ES-I3 (cell line): Measurements from ENCODE around the gene CDC73.
"Not testable (repeated sequence)": the region's sequence is repeated elsewhere in the genome, so short reads cannot be mapped to it uniquely, and the experiment has no call there.

Experiments used
- H3K36me3 ChIP-seq: 2 replicates; pipeline ENCODE4 v1.6.1; 2013; ENCODE audit warnings: mild to moderate bottlenecking, low read length, control low read depth, moderate library complexity; ENCODE audit not compliant: insufficient read depth
- H3K4me1 ChIP-seq: 2 replicates; pipeline ENCODE4 v1.6.1; 2013; ENCODE audit warnings: mild to moderate bottlenecking, control low read depth, low read length; ENCODE audit not compliant: insufficient read depth
- H3K9ac ChIP-seq: 2 replicates; pipeline ENCODE4 v1.6.1; 2013; ENCODE audit warnings: low read depth, mild to moderate bottlenecking, low read length, moderate library complexity
- H3K9me3 ChIP-seq: 2 replicates; pipeline ENCODE4 v1.6.1; 2013; ENCODE audit warnings: mild to moderate bottlenecking, low read length, moderate library complexity; ENCODE audit not compliant: control insufficient read depth, insufficient read depth

The CDC73 gene

DNA sequence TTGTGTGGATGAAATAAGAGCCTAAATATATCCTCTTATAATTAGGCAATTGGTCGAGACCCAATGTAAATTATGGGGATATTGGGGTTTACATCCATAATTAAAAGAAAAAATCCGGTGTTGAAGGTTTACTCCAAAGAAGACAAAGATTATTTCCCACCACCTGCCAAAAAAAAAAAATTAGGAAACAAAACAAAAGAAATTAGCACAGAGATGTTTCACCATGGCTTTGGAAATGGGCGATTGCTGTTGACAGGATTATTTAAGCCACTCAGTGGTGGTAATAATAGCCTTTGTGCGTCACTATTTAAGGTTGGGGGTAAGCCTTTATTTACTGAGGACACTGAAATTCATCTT, 16.0 kb upstream of the CDC73 start:
- Histone ChIP-seq H3K36me3 (no peaks in the 10 kb centered on the region), H3K9ac (peak overlapping the region; percentile 76), H3K4me1 (peaks cover 6% of the 10 kb centered on the region), H3K9me3 (no peaks in the 10 kb centered on the region)

DNA sequence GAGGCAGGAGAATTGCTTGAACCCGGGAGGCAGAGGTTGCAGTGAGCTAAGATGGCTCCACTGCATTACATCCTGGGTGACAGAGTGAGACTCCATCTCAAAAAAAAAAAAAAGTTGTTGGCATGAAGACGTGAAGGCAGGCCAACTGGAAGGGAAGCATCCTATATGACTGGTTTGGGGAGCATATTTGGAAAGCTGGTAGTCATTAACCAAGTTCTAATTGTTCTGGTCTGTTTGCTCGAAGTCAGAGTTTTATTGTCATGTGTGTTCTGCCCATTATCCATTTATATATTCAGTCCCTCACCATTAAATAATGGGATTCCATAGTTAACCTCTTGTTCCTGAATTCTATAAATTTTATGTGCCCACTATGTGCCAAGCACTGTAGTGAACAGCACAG, 13.4 kb upstream of the CDC73 start:
- Histone ChIP-seq H3K4me1 (peaks cover 19% of the 10 kb centered on the region), H3K9me3 (no peaks in the 10 kb centered on the region), H3K9ac (no peak overlapping the region), H3K36me3 (no peaks in the 10 kb centered on the region)

GRCh38 chr1:193109619-193110018, 12.2 kb upstream of the CDC73 start:
- H3K4me1 ChIP-seq: peaks cover 21% of the 10 kb centered on the region
- H3K9me3 ChIP-seq: no peaks in the 10 kb centered on the region
- H3K9ac ChIP-seq: no peak overlapping the region
- no peaks in the 10 kb centered on the region for H3K36me3 ChIP-seq

DNA sequence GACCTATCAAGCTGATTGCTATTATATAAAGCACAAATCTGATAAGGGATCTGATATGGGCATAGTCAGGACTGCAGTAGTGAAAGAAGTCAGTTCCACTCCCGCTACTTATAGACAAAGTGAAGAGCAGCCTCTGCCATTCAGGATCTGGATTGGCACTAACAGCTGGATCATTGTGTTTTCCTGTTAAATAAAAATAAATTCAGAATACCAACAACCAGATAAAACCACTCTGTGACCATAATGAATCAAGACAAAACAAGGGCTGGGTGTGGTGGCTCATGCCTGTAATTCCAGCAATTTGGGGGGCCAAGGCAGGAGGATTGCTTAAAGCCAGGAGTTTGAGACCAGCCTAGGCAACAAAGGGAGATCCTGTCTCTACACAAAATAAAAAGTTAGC, 11.6 kb upstream of the CDC73 start:
- Histone ChIP-seq H3K36me3 (no peaks in the 10 kb centered on the region), H3K9me3 (no peaks in the 10 kb centered on the region), H3K9ac (no peak overlapping the region), H3K4me1 (peaks cover 21% of the 10 kb centered on the region)

DNA sequence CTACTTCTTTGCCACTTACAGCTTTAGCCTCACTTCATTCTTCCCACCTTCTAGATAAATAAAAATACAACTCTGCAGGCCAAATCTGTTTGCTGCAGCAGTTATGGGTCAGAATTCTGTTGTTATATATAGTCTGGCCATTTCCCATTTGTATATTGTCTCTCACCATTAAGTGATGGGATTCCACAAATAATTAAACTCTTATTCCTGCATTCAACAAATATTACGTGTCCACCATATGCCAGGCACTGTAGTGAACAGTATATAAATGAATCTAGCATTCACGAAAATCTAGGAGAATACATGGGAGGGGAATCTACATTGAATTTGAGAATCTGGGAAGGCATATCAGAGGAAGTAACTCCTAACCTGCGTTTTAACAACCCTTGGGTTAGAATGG, 11.0 kb upstream of the CDC73 start:
- H3K4me1 ChIP-seq: peaks cover 26% of the 10 kb centered on the region
- no peaks in the 10 kb centered on the region for H3K36me3 ChIP-seq
- H3K9me3 ChIP-seq: no peaks in the 10 kb centered on the region
- no peak overlapping the region for H3K9ac ChIP-seq

- no peak overlapping the region for H3K9ac ChIP-seq
- no peaks in the 10 kb centered on the region for H3K9me3 ChIP-seq
- H3K36me3 ChIP-seq: no peaks in the 10 kb centered on the region
- peaks cover 29% of the 10 kb centered on the region for H3K4me1 ChIP-seq
Observed at GRCh38 chr1:193111641-193112090, 10.2 kb upstream of the CDC73 start.

- no peaks in the 10 kb centered on the region for H3K9me3 ChIP-seq
- no peaks in the 10 kb centered on the region for H3K36me3 ChIP-seq
- peaks cover 29% of the 10 kb centered on the region for H3K4me1 ChIP-seq
- no peak overlapping the region for H3K9ac ChIP-seq
Observed at GRCh38 chr1:193113258-193113991, 8.4 kb upstream of the CDC73 start.

GRCh38 chr1:193113992-193114332, 7.9 kb upstream of the CDC73 start:
- Histone ChIP-seq H3K4me1 (peaks cover 29% of the 10 kb centered on the region), H3K9ac (no peak overlapping the region), H3K36me3 (no peaks in the 10 kb centered on the region)

DNA sequence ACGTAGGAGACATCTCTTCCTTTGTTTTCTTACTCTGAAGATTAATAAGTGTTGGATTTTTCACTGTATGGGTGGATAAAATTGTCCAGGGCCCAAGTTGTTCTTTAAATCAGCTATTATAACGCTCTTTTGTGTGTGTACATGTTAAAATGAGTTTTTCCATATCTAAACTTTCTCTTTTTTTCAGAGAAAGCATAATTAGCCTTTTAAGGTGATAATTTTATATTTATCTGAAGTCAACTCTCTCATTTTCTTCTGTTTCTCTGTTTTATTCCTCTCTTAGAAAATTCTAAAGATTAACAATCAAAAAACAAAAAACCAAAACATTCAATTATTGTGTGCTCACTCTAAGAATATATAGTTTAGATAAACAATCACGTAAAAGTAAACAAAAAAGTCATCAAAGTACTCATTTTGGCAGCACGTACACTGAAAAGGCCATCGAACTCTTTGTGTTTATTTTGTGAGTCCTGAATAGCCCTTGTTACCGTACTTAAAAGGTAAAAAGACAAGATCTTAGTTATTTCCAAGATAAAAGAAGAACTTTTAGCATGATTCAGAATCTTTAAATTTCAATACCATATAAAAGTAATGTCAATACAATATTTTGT, 7.2 kb upstream of the CDC73 start:
- Histone ChIP-seq H3K9ac (no peak overlapping the region), H3K36me3 (no peaks in the 10 kb centered on the region), H3K4me1 (peaks cover 29% of the 10 kb centered on the region), H3K9me3 (no peaks in the 10 kb centered on the region)

More at GRCh38 chr1:193113992-193114332, 7.9 kb upstream of the CDC73 start:
- H3K9me3 ChIP-seq: no peaks in the 10 kb centered on the region

DNA sequence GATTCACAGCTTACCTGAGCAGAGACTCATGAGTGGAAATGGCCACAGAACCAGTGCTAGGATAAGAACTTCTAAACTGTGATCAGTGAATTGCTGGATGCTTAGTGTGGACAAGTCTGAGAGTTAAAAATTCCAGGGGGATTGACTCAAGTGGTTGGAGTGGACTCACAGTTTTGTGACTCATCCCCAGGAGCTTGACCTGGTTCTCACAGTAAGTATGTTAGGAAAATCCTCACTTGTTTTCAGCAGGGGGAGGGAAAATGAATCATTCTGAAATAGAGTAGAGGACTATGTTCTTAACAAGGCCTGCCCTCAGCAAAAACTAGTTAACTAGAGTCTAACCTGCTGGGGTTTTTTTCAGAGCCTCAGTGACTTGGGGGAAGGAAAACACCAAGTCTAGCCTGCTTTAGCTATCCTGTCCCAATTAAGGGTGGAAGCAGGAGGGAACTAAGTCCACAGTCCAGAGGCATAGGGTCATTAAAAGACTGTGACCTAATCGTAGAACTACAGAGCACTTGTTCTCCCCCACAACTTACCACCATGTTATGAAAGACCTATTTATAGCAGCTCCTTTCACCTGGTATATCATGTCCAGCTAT, 6.1 kb upstream of the CDC73 start:
- no peaks in the 10 kb centered on the region for H3K9me3 ChIP-seq
- H3K9ac ChIP-seq: no peak overlapping the region
- H3K4me1 ChIP-seq: peaks cover 29% of the 10 kb centered on the region

DNA sequence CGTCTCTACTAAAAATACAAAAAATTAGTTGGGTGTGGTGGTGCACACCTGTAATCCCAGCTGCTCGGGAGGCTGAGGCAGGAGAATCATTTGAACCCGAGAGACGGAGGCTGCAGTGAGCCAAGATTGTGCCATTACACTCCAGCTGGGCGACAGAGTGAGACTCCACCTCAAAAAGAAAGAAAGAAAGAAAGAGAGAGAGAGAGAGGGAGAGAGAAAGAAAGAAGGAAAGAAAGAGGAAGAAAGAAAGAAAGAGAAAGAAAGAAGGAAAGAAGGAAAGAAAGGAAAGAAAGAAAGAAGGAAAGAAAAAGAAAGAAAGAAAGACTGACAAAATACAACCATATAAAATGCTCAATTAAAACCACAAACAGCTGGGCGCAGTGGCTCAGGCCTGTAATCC, 4.7 kb upstream of the CDC73 start:
- peaks cover 20% of the 10 kb centered on the region for H3K4me1 ChIP-seq
- not testable (repeated sequence) for H3K9ac ChIP-seq, H3K9me3 ChIP-seq, H3K36me3 ChIP-seq

More for the DNA sequence above, 6.1 kb upstream of the CDC73 start:
- no peaks in the 10 kb centered on the region for H3K36me3 ChIP-seq

DNA sequence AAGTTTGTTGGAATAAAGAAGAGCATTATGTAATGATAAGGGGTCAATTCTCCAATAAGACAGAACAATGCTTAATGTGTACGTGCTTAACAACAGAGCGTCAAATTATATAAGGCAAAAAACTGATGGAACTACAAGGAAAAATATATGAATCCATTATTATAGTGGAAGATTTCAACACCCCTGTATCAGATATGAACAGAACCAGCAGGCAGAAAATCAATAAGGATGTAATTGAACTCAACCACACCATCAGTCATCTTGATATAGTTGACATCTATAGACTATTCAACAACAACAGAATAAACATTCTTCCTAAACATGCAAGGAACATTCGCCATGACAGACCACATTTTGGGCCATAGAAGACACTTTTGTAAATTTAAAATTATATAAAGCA, 3.6 kb upstream of the CDC73 start:
- Histone ChIP-seq H3K9ac (no peak overlapping the region), H3K9me3 (no peaks in the 10 kb centered on the region), H3K36me3 (no peaks in the 10 kb centered on the region), H3K4me1 (peaks cover 19% of the 10 kb centered on the region)

DNA sequence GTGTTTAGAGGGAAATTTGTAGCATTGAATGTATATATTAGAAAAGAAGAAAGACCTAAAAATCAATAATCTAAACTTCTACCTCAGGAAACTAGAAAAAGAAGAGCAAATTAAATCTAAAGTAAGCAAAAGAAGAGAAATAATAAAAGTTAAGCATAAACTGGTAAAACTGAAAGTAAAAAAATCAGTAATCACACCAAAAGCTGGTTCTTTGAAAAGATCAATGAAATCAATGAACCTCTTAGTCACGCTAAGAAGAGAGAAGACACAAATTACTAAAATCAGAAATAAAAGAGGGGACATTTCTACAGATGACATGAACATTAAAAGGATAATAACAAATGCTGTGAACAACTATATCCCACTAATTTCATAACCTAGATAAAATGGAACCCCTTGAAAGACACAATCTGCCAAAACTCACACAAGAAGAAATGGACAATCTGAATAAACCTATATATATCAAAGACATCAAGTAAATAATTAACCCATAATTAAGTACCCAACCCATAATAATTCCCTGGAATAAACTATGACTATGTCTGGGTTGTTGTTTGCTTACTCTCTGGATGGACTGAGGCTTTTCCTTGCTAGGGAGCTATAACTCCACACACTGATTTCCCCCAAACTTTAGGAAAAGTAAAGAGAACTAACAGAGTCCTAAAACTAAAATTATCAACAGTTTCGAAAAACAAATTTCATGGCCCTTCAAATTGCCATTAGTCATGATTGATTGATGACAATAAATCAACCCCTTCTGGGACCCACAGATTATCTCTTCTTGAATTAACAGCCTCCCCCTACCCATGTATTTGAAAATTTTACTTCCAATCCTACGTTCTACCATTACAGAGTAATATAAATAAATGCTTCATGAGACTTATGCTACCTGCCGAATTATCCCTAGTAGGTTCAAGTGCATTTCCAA, 2.8 kb upstream of the CDC73 start:
- Histone ChIP-seq H3K4me1 (peaks cover 10% of the 10 kb centered on the region), H3K9me3 (no peaks in the 10 kb centered on the region), H3K9ac (no peak overlapping the region), H3K36me3 (no peaks in the 10 kb centered on the region)

- H3K9me3 ChIP-seq: no peaks in the 10 kb centered on the region
- H3K9ac ChIP-seq: peak overlapping the region; percentile 98
- H3K36me3 ChIP-seq: 0 out of 2 replicates have a peak, but pooled peaks cover 2% of the 10 kb centered on the region
- peaks cover 5% of the 10 kb centered on the region; the same call in 1 of the 2 replicates for H3K4me1 ChIP-seq
Observed at GRCh38 chr1:193120604-193121166, 1.1 kb upstream of the CDC73 start.
